Endothelial cell of umbilical vein (primary cell): ENCODE data around the gene DCP2.

Source experiments
- CTCF ChIP-seq, 2 donors: IDR thresholded peaks; 1 replicate in 1 of 2; 2 replicates in 1 of 2; pipeline ENCODE4 v1.5.1; 2011; ENCODE audit warnings: low read length in 2 of 2, mild to moderate bottlenecking in 2 of 2, moderate library complexity in 2 of 2, control low read depth in 1 of 2, inconsistent platforms in 1 of 2, low read depth in 1 of 2; ENCODE audit not compliant: insufficient read depth in 1 of 2; ENCODE audit errors: extremely low read depth in 1 of 2
- POLR2A ChIP-seq: IDR thresholded peaks from 2 replicates; pipeline ENCODE4 v1.6.1; 2012; ENCODE audit warnings: low read depth, mild to moderate bottlenecking, control low read depth, low read length
- TF ChIP-seq, protein P1 (sequence below): IDR thresholded peaks from 2 replicates; pipeline ENCODE4 v1.6.1; 2011; ENCODE audit not compliant: insufficient read depth, insufficient read length

GRCh38 chr5:112977440-112977861 lies 853 bp downstream of the DCP2 start:
- TF ChIP-seq CTCF (IDR thresholded peaks at IDR 0.05; ENCODE audit: extremely low read depth in 1 of 2, insufficient read depth in 1 of 2, low read depth in 1 of 2, low read length in 2 of 2) = no peak
- TF ChIP-seq POLR2A = no peak
- TF ChIP-seq, protein P1, sequence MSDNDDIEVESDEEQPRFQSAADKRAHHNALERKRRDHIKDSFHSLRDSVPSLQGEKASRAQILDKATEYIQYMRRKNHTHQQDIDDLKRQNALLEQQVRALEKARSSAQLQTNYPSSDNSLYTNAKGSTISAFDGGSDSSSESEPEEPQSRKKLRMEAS = no peak
